ENCODE measurements around the gene KRT76.
"Not testable (repeated sequence)": the region's sequence is repeated elsewhere in the genome, so short reads cannot be mapped to it uniquely, and the experiment has no call there.

The KRT76 gene

DNA sequence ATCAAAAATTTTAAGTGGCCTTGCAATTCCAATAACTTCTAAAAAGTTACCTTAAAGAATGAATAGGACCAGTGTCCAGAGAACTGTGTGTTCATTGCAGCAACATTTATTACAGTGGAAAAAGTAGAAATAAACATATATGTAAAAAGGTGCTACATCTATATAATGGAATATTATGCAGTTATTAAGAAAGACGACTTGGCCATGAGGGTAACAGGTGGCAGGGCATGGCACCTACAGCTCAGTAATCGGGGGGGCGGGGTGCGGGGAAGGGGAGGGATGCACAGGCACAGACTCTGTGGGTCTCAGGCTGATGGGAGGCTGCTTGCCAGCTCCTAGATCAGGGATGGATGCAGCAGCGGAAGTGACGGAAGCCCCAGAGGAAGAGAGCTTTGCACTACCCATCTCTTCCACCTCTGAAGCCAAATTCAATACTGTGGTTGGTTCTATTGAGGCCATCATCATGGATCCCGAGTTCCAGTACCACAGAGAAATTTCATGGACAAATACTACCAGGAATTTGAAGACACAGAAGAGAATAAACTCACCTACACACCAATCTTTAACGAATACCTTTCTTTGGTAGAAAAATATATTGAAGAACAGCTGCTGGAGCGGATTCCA is 14.0 kb downstream of the KRT76 start:
- TF ChIP-seq POLR2A (IDR thresholded peaks at IDR 0.05; ENCODE audit: extremely low read depth, insufficient read length) (no peak), MYC (IDR thresholded peaks at IDR 0.05; ENCODE audit: low read depth, low read length) (no peak)
- TF ChIP-seq, protein P1, sequence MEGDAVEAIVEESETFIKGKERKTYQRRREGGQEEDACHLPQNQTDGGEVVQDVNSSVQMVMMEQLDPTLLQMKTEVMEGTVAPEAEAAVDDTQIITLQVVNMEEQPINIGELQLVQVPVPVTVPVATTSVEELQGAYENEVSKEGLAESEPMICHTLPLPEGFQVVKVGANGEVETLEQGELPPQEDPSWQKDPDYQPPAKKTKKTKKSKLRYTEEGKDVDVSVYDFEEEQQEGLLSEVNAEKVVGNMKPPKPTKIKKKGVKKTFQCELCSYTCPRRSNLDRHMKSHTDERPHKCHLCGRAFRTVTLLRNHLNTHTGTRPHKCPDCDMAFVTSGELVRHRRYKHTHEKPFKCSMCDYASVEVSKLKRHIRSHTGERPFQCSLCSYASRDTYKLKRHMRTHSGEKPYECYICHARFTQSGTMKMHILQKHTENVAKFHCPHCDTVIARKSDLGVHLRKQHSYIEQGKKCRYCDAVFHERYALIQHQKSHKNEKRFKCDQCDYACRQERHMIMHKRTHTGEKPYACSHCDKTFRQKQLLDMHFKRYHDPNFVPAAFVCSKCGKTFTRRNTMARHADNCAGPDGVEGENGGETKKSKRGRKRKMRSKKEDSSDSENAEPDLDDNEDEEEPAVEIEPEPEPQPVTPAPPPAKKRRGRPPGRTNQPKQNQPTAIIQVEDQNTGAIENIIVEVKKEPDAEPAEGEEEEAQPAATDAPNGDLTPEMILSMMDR (IDR thresholded peaks at IDR 0.05; ENCODE audit: low read depth, low read length) = no peak
- TF ChIP-seq, protein P2, sequence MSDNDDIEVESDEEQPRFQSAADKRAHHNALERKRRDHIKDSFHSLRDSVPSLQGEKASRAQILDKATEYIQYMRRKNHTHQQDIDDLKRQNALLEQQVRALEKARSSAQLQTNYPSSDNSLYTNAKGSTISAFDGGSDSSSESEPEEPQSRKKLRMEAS (IDR thresholded peaks at IDR 0.05; ENCODE audit: low read depth, low read length) = no peak
- no peak for DNase-seq (ENCODE audit: low read depth)
- no peak overlapping the region for H3K4me3 ChIP-seq (ENCODE audit: low read depth, low read length)

DNA sequence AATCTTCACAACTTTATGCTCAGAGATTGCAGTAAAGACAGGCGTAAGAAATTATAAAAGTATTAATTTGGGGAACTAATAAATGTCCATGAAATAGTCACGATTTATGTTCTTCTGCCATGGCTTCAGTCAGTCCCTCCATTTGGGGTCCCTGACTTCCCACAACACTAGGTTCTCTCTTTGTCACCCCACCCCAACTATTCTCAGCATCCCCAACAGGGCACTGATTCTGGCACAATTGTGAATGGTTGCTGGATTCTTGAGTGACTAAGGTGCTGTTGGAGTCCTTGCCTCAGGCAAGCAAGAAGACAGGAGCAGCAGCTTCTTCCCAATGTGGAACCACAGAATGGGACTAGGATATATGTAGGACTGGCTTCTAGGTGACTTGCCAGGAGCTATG is 15.3 kb downstream of the KRT76 start:
- no peak overlapping the region for H3K4me3 ChIP-seq (ENCODE audit: low read depth, low read length)
- TF ChIP-seq, protein P1 (IDR thresholded peaks at IDR 0.05; ENCODE audit: low read depth, low read length) = no peak
- TF ChIP-seq POLR2A (IDR thresholded peaks at IDR 0.05; ENCODE audit: extremely low read depth, insufficient read length) = no peak
- TF ChIP-seq, protein P2 (IDR thresholded peaks at IDR 0.05; ENCODE audit: low read depth, low read length) = no peak
- DNase-seq (ENCODE audit: low read depth) = no peak

DNA sequence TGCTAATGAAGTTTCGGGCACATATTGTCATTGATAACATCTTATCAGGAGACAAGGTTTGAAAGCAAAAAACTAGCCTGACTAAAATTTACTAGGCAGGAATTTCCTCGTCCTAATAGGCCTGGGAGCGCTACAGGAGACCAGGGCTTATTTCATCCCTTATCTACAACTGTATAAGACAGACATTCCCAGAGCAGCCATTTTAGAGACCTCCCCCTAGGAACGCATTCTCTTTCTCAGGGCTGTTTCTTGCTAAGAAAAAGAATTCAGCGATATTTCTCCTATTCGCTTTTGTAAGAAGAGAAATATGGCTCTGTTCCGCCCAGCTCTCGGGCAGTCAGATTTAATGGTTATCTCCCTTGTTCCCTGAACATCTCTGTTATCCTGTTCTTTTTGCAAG is 15.9 kb downstream of the KRT76 start:
- not testable (repeated sequence) for DNase-seq (ENCODE audit: low read depth); H3K4me3 ChIP-seq (ENCODE audit: low read depth, low read length)

DNA sequence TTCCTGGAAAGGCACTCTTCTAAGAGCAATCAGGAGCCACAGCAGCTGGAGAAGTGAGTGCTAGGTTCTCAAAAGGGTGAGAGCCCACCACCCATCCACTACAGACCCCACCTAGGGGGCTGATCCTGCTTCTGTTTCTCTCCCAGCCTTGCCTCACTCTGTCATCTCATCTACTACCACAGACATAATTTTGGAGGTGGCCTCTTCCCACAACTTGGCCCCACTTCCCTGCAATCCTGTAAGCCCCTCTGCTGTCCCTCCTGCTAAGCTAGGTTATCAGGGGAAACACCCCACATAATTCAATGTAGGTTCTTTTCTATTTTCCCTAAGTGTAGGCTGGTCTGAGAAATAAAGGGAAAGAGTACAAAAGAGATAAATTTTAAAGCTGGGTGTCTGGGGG is 16.5 kb downstream of the KRT76 start:
- TF ChIP-seq, protein P1 (IDR thresholded peaks at IDR 0.05; ENCODE audit: low read depth, low read length) = no peak
- TF ChIP-seq MYC (IDR thresholded peaks at IDR 0.05; ENCODE audit: low read depth, low read length) (no peak), POLR2A (IDR thresholded peaks at IDR 0.05; ENCODE audit: extremely low read depth, insufficient read length) (no peak)
- TF ChIP-seq, protein P2 (IDR thresholded peaks at IDR 0.05; ENCODE audit: low read depth, low read length) = no peak
- H3K4me3 ChIP-seq (ENCODE audit: low read depth, low read length) = no peak overlapping the region
- no peak for DNase-seq (ENCODE audit: low read depth)

DNA sequence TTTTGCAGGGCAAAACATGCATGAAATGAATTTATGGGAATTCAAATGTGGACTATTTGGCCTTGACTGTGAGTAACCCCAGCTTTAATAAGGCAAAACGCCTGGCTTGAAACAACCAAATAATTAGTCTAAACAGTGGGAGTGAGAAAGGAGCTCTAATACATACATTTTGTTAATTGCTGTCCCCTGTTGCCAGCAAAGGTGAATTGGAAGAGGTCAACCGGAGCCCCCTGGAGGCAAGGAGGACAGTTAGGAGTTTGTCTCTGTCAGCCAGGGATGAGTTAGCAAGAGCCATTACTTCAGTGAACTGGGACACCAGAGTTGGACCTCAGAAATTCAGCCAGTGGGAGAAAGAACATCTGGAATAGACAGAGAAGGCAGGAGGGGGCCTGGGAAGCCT is 17.4 kb downstream of the KRT76 start:
- no peak overlapping the region for H3K4me3 ChIP-seq (ENCODE audit: low read depth, low read length)
- TF ChIP-seq, protein P1 (IDR thresholded peaks at IDR 0.05; ENCODE audit: low read depth, low read length) = no peak
- TF ChIP-seq POLR2A (IDR thresholded peaks at IDR 0.05; ENCODE audit: extremely low read depth, insufficient read length) (no peak), MYC (IDR thresholded peaks at IDR 0.05; ENCODE audit: low read depth, low read length) (no peak)
- TF ChIP-seq, protein P2 (IDR thresholded peaks at IDR 0.05; ENCODE audit: low read depth, low read length) = no peak
- DNase-seq (ENCODE audit: low read depth) = no peak

DNA sequence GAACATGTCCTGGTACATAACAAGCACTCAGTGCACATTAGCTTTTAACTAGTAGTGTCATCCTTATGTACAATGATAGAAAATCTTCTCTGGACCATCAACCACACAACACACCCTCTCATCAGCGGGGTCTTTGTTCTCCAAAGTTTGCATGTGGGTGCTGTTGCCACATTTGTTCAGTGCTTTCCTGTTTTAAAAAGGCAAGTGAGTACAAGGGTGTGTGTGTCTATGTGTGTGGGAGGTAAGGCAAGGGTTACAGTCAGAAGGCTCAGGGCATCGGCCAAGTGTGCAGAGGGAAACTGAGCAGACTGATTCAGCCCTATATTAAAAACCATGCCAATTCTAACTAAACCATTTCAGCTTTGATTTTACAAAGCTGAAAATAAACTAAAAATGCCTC is 17.9 kb downstream of the KRT76 start:
- no peak for DNase-seq (ENCODE audit: low read depth)
- TF ChIP-seq, protein P1 (IDR thresholded peaks at IDR 0.05; ENCODE audit: low read depth, low read length) = no peak
- no peak for TF ChIP-seq MYC (IDR thresholded peaks at IDR 0.05; ENCODE audit: low read depth, low read length)
- TF ChIP-seq POLR2A (IDR thresholded peaks at IDR 0.05; ENCODE audit: extremely low read depth, insufficient read length) = no peak
- H3K4me3 ChIP-seq (ENCODE audit: low read depth, low read length) = no peak overlapping the region

Data from NB4 (cell line).